Astrocyte (in vitro differentiated cells and primary cell): Measurements from ENCODE around the gene RBPJL.

Source experiments
- EZH2 ChIP-seq: IDR thresholded peaks from 2 replicates; pipeline ENCODE4 v1.6.1; 2012; ENCODE audit warnings: mild to moderate bottlenecking, low read length, inconsistent platforms; ENCODE audit not compliant: insufficient read depth
- TF ChIP-seq, protein P1 (sequence below): IDR thresholded peaks from 2 replicates; pipeline ENCODE4 v1.5.1; 2011; ENCODE audit warnings: low read depth, mild to moderate bottlenecking, inconsistent platforms, low read length, moderate library complexity; ENCODE audit not compliant: insufficient read depth

DNA sequence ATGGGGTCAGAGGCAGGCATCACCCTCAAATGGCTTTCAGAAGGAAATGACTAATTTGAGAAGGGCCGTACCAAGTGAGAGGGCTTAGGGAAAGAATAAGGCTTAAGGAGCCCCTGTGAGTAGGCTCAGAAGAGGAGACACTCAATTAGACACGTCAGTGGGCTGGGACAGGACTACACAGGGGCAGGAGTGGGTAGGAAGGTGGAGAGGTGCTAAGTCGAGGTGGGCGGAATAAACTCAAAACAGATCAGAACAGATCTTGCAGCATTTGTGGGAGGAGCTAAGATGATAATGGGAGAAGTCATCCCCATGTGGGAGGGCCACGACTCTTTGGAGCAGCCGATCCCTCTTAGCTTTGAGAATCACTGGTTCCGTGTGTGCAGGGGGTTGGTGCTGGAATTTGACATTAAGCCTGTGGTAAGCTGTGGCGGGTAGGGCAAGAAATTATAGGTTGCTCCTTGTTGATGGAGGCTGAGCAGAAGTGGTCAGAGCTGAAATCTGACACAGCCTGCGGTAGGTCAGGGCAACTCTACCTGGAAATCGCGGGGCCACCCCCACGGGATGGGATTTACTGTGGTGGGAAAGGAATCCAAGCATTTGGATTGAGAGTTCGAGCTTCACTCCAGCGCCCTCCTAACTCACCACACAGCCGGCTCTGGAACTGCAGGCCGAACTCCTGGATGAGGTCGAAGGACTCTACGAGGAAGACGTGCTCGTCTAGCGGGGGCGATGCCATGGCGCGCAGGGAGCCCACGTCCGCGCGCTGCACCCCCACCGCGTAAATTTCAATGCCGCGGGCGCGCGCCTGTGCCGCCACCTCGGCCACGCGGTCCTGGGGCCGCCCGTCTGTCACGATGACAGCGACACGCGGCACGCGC lies 2.8 kb upstream of the RBPJL start:
- TF ChIP-seq, protein P1, sequence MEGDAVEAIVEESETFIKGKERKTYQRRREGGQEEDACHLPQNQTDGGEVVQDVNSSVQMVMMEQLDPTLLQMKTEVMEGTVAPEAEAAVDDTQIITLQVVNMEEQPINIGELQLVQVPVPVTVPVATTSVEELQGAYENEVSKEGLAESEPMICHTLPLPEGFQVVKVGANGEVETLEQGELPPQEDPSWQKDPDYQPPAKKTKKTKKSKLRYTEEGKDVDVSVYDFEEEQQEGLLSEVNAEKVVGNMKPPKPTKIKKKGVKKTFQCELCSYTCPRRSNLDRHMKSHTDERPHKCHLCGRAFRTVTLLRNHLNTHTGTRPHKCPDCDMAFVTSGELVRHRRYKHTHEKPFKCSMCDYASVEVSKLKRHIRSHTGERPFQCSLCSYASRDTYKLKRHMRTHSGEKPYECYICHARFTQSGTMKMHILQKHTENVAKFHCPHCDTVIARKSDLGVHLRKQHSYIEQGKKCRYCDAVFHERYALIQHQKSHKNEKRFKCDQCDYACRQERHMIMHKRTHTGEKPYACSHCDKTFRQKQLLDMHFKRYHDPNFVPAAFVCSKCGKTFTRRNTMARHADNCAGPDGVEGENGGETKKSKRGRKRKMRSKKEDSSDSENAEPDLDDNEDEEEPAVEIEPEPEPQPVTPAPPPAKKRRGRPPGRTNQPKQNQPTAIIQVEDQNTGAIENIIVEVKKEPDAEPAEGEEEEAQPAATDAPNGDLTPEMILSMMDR: no peak
- no peak for TF ChIP-seq EZH2
